Liver (tissue), 9 donors: Measurements from ENCODE around the gene FILIP1L. TPM values are rescaled to one million over a fixed set of nuclear protein-coding genes. Genes with fewer than 3 reads are reported as not detected.

Experiments used
- DNase-seq: peaks from one replicate; pipeline ENCODE4 v3.0.0-alpha.2; 2017; ENCODE audit warnings: low spot score
- H3K27ac ChIP-seq, 2 donors: one replicate each; pipeline ENCODE4 v1.7.0; 2013; ENCODE audit warnings: inconsistent platforms in 2 of 2, low read length in 2 of 2, control low read depth in 1 of 2, low read depth in 1 of 2, mild to moderate bottlenecking in 1 of 2
- H3K27me3 ChIP-seq, 4 donors: one replicate each; pipeline versions ENCODE4 v1.6.1 to v1.7.0; 2013; ENCODE audit warnings: low read length in 3 of 4, inconsistent platforms in 1 of 4, mild to moderate bottlenecking in 1 of 4, moderate library complexity in 1 of 4; ENCODE audit not compliant: control insufficient read depth in 4 of 4, insufficient read depth in 4 of 4
- H3K36me3 ChIP-seq, 4 donors: one replicate each; pipeline versions ENCODE4 v1.6.1 to v1.7.0; 2013; ENCODE audit warnings: low read length in 3 of 4, mild to moderate bottlenecking in 3 of 4, low read depth in 1 of 4, moderate library complexity in 1 of 4; ENCODE audit not compliant: control insufficient read depth in 4 of 4, insufficient read depth in 3 of 4
- H3K4me1 ChIP-seq, 4 donors: one replicate each; pipeline versions ENCODE4 v1.6.1 to v1.7.0; 2013; ENCODE audit warnings: low read length in 3 of 4, mild to moderate bottlenecking in 3 of 4, moderate library complexity in 1 of 4; ENCODE audit not compliant: control insufficient read depth in 4 of 4, insufficient read depth in 4 of 4
- H3K4me3 ChIP-seq, 3 donors: one replicate each; pipeline versions ENCODE4 v1.6.1 to v1.7.0; 2013; ENCODE audit warnings: low read length in 3 of 3, control low read depth in 1 of 3, low read depth in 1 of 3, mild to moderate bottlenecking in 1 of 3
- H3K9ac ChIP-seq, 2 donors: one replicate each; pipeline ENCODE4 v1.7.0; 2013; ENCODE audit warnings: low read length in 2 of 2, mild to moderate bottlenecking in 2 of 2, moderate library complexity in 2 of 2, control low read depth in 1 of 2, low read depth in 1 of 2
- H3K9me3 ChIP-seq, 4 donors: one replicate each; pipeline versions ENCODE4 v1.6.1 to v1.7.0; 2013; ENCODE audit warnings: low read length in 3 of 4; ENCODE audit not compliant: control insufficient read depth in 4 of 4
- ATF3 ChIP-seq: IDR thresholded peaks from 2 replicates; pipeline ENCODE4 v1.6.1; 2016; ENCODE audit warnings: antibody characterized with exemption
- CTCF ChIP-seq: fragments of 150-350 bp; IDR thresholded peaks from 2 replicates; pipeline ENCODE4 v1.5.1; 2017; ENCODE audit warnings: improper control_type of control experiment, low read depth, low read length; ENCODE audit not compliant: missing input control
- EGR1 ChIP-seq, 2 donors: IDR thresholded peaks; 2 replicates each; pipeline ENCODE4 v1.6.1; 2016 to 2018; ENCODE audit warnings: antibody characterized with exemption in 2 of 2, low read depth in 2 of 2
- FOXA1 ChIP-seq: IDR thresholded peaks from 2 replicates; pipeline ENCODE4 v1.6.1; 2016; ENCODE audit warnings: antibody characterized with exemption
- FOXA2 ChIP-seq: IDR thresholded peaks from 2 replicates; pipeline ENCODE4 v1.6.1; 2016; ENCODE audit warnings: antibody characterized with exemption
- GABPA ChIP-seq, 2 donors: IDR thresholded peaks in 1 of 2; conservative IDR thresholded peaks in 1 of 2; 2 replicates each; pipeline ENCODE4 v1.6.1; 2016; ENCODE audit warnings: antibody characterized with exemption in 2 of 2, mild to moderate bottlenecking in 1 of 2, moderate library complexity in 1 of 2
- HNF4A ChIP-seq, 2 donors: conservative IDR thresholded peaks; 2 replicates each; pipeline ENCODE4 v1.6.1; 2016; ENCODE audit warnings: antibody characterized with exemption in 2 of 2, mild to moderate bottlenecking in 2 of 2
- HNF4G ChIP-seq: IDR thresholded peaks from 2 replicates; pipeline ENCODE4 v1.6.1; 2016; ENCODE audit warnings: antibody characterized with exemption
- JUND ChIP-seq, 2 donors: IDR thresholded peaks; 2 replicates each; pipeline ENCODE4 v1.6.1; 2016; ENCODE audit warnings: antibody characterized with exemption in 2 of 2
- MAX ChIP-seq: IDR thresholded peaks from 2 replicates; pipeline ENCODE4 v1.6.1; 2016; ENCODE audit warnings: antibody characterized with exemption
- RAD21 ChIP-seq, 2 donors: IDR thresholded peaks; 2 replicates each; pipeline ENCODE4 v1.6.1; 2016; ENCODE audit warnings: antibody characterized with exemption in 2 of 2, mild to moderate bottlenecking in 2 of 2
- REST ChIP-seq: IDR thresholded peaks from 2 replicates; pipeline ENCODE4 v1.6.1; 2016; ENCODE audit warnings: antibody characterized with exemption, mild to moderate bottlenecking
- RXRA ChIP-seq, 2 donors: IDR thresholded peaks; 2 replicates each; pipeline ENCODE4 v1.6.1; 2017 to 2018; ENCODE audit warnings: antibody characterized with exemption in 2 of 2, mild to moderate bottlenecking in 1 of 2
- TAF1 ChIP-seq: conservative IDR thresholded peaks from 2 replicates; pipeline ENCODE4 v1.6.1; 2016; ENCODE audit warnings: antibody characterized with exemption, mild to moderate bottlenecking
- YY1 ChIP-seq: IDR thresholded peaks from 2 replicates; pipeline ENCODE4 v1.6.1; 2016; ENCODE audit warnings: antibody characterized with exemption, mild to moderate bottlenecking
- WGBS: extraction: QIAGEN DNeasy Blood & Tissue Kit; methylation state at CpG from one replicate; pipeline ENCODE4 v1.1.7; 2013; 5-methylcytosine and 5-hydroxymethylcytosine counted together
- polyA plus RNA-seq, 2 donors: library from polyadenylated mRNA; stranded (reverse) in 1 of 2; unstranded in 1 of 2; fragments of 200-250 nt in 1 of 2; fragments of >200 nt in 1 of 2; fragmentation: Nextera tagmentation in 1 of 2; extraction: Ambion mirVana in 1 of 2; gene quantifications; one replicate each; pipeline versions ENCODE4 v1.2.1 to v1.2.3, GENCODE V29; 2013 to 2015
- total RNA-seq, 2 donors: library from RNA; depleted of rRNA; stranded (reverse); fragments of >200 nt; gene quantifications; one replicate each; pipeline ENCODE4 v1.2.3, GENCODE V29; 2014
- donor health status: healthy.
- donor health status: healthy.
- donor health status: healthy.
- donor health status: healthy.
- donor health status: healthy.

FILIP1L gene
- total and polyA plus RNA-seq, 4 donors, result 1.4 to 6.5 (median 1.9) TPM

GRCh38 chr3:99966662-99967416 is 147.5 kb downstream of the FILIP1L start:
- Histone ChIP-seq H3K36me3 (no peaks in the 10 kb centered on the region), H3K4me3 (no peak overlapping the region), H3K9me3 (no peaks in the 10 kb centered on the region), H3K27ac (no peak overlapping the region), H3K4me1 (no peaks in the 10 kb centered on the region), H3K9ac (no peak overlapping the region), H3K27me3 (no peaks in the 10 kb centered on the region)
- TF ChIP-seq FOXA2 (no peak), HNF4A (conservative IDR thresholded peaks at IDR 0.05) (no peak), RAD21 (IDR thresholded peaks at IDR 0.05) (no peak), CTCF (no peak), RXRA (IDR thresholded peaks at IDR 0.05) (no peak), YY1 (no peak), ATF3 (no peak), JUND (IDR thresholded peaks at IDR 0.05) (no peak), GABPA (IDR thresholded peaks at IDR 0.05 in 1 of 2, conservative IDR thresholded peaks at IDR 0.05 in 1 of 2) (no peak), FOXA1 (no peak), TAF1 (no peak), MAX (no peak), EGR1 (IDR thresholded peaks at IDR 0.05; ENCODE audit: low read depth in 2 of 2) (no peak), REST (no peak)
- 96% methylated on average over 7 of the region's 7 CpGs for WGBS
- DNase-seq, result no peak

GRCh38 chr3:99965681-99966408 is 148.5 kb downstream of the FILIP1L start:
- Histone ChIP-seq H3K27me3 (no peaks in the 10 kb centered on the region), H3K4me3 (no peak overlapping the region), H3K36me3 (no peaks in the 10 kb centered on the region), H3K27ac (no peak overlapping the region), H3K9me3 (no peaks in the 10 kb centered on the region), H3K4me1 (no peaks in the 10 kb centered on the region), H3K9ac (no peak overlapping the region)
- WGBS, result 98% methylated on average over 3 of the region's 3 CpGs
- no peak for DNase-seq
- TF ChIP-seq HNF4G (no peak), ATF3 (no peak), RAD21 (IDR thresholded peaks at IDR 0.05) (no peak), HNF4A (conservative IDR thresholded peaks at IDR 0.05) (no peak), MAX (no peak)
